ENCODE measurements around the gene CERS1. TPM values are rescaled to one million over a fixed set of nuclear protein-coding genes. Genes with fewer than 3 reads are reported as not detected.

CERS1 gene
- polyA plus RNA-seq, 2 of the 4 experiments (the other 2 are of a cell fraction), result 1.7 to 3.4 TPM

DNA sequence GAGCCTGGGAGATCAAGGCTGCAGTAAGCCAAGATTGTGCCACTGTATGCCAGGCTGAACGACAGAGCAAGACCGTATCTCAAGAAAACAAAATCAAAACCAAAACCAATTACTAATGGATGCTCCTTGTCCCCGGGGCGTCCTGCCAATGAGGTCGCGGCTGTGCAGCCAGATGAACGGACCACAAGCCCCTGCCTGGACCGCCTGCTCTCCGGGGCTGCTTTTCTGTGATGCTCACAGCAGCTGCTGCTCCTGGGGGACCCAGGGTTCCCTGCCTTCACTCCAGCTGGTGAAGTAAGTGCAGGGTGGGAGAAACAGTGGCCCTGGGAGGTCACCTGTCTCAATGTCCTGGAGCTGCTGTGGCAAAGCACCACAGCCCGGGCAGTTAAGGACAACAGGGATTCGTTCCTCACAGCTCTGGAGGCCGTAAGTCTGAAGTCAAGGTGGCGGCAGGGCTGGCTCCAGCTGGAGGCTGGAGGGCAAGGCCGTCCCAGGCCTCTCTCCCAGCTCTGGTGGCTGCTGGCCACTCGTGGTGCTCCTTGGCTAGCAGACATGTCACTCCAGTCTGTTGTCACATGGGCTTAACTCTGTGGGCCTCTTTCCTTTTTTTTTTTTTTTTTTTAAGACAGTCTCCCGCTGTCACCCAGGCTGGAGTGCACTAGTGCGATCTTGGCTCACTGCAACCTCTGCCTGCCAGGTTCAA lies 13.1 kb upstream of the CERS1 start:
- ATAC-seq (no peak), FAIRE-seq (no peak), DNase-seq (ENCODE audit: low read depth in 1 of 2, low spot score in 1 of 2) (no peak)
- H3K4me2 ChIP-seq, result no peak overlapping the region
- H3K4me1 ChIP-seq, result no peaks in the 10 kb centered on the region
- POLR2A ChIA-PET, result interaction anchor here (0.5 kb wide), 1 partner anchor 8 kb away, joined by 3 read pairs; no protein-coding TSS in a partner anchor
- H3K4me3 ChIP-seq, result no peak overlapping the region
- H3K27ac ChIP-seq, result no peak overlapping the region
- CTCF ChIA-PET, result interaction anchor here (0.7 to 2.8 kb wide), 4 partner anchors 10 to 78 kb away, joined by 3 to 9 read pairs (median 3); partner anchors contain the start of genes CERS1 and COPE
- TF ChIP-seq NR3C1 (IDR thresholded peaks at IDR 0.05), result no peak
- TF ChIP-seq BHLHE40 (IDR thresholded peaks at IDR 0.05; ENCODE audit: low read depth, low read length), result no peak
- TF ChIP-seq USF2 (IDR thresholded peaks at IDR 0.05), result no peak
- no peak for TF ChIP-seq HDAC2 (IDR thresholded peaks at IDR 0.05)
- TF ChIP-seq FOSL2 (IDR thresholded peaks at IDR 0.05), result no peak
- TF ChIP-seq FOSL2 (CRISPR knock-in tag; IDR thresholded peaks at IDR 0.05), result no peak
- TF ChIP-seq SMC3 (IDR thresholded peaks at IDR 0.05), result no peak
- TF ChIP-seq HOXB13 (CRISPR knock-in tag; IDR thresholded peaks at IDR 0.05; ENCODE audit: low read depth), result no peak
- TF ChIP-seq MAZ (IDR thresholded peaks at IDR 0.05; ENCODE audit: borderline replicate concordance, low read depth, low read length), result no peak
- no peak for TF ChIP-seq BCL3 (IDR thresholded peaks at IDR 0.05)
- TF ChIP-seq, protein P1, sequence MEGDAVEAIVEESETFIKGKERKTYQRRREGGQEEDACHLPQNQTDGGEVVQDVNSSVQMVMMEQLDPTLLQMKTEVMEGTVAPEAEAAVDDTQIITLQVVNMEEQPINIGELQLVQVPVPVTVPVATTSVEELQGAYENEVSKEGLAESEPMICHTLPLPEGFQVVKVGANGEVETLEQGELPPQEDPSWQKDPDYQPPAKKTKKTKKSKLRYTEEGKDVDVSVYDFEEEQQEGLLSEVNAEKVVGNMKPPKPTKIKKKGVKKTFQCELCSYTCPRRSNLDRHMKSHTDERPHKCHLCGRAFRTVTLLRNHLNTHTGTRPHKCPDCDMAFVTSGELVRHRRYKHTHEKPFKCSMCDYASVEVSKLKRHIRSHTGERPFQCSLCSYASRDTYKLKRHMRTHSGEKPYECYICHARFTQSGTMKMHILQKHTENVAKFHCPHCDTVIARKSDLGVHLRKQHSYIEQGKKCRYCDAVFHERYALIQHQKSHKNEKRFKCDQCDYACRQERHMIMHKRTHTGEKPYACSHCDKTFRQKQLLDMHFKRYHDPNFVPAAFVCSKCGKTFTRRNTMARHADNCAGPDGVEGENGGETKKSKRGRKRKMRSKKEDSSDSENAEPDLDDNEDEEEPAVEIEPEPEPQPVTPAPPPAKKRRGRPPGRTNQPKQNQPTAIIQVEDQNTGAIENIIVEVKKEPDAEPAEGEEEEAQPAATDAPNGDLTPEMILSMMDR (IDR thresholded peaks at IDR 0.05), result no peak
- TF ChIP-seq, protein P2, sequence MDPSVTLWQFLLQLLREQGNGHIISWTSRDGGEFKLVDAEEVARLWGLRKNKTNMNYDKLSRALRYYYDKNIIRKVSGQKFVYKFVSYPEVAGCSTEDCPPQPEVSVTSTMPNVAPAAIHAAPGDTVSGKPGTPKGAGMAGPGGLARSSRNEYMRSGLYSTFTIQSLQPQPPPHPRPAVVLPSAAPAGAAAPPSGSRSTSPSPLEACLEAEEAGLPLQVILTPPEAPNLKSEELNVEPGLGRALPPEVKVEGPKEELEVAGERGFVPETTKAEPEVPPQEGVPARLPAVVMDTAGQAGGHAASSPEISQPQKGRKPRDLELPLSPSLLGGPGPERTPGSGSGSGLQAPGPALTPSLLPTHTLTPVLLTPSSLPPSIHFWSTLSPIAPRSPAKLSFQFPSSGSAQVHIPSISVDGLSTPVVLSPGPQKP (IDR thresholded peaks at IDR 0.05; ENCODE audit: low read depth, low read length), result no peak
- 89% methylated on average over 14 of the region's 17 CpGs for WGBS (ENCODE audit: missing lambda C conversion rate)
- H3K9me3 ChIP-seq, result no peaks in the 10 kb centered on the region

- 92% methylated on average over 14 of the region's 36 CpGs for WGBS (ENCODE audit: missing lambda C conversion rate)
Observed at GRCh38 chr19:18906605-18907519, 10.9 kb upstream of the CERS1 start.

More at GRCh38 chr19:18906605-18907519, 10.9 kb upstream of the CERS1 start:
- Histone ChIP-seq H3K9me3 (no peaks in the 10 kb centered on the region), H3K27ac (no peak overlapping the region), H3K4me3 (no peak overlapping the region), H3K4me1 (no peaks in the 10 kb centered on the region), H3K4me2 (no peak overlapping the region)
- ATAC-seq (no peak), DNase-seq (ENCODE audit: low read depth in 1 of 2, low spot score in 1 of 2) (no peak), FAIRE-seq (no peak)
- ChIA-PET CTCF (interaction anchor here (0.9 to 1.9 kb wide), 3 partner anchors 12 to 14 kb away, joined by 3 to 13 read pairs (median 4); partner anchors contain the start of gene CERS1), POLR2A (no interaction called here)
- TF ChIP-seq ZSCAN20 (CRISPR knock-in tag; IDR thresholded peaks at IDR 0.05) (no peak), SMC3 (IDR thresholded peaks at IDR 0.05) (no peak), RARB (CRISPR knock-in tag; IDR thresholded peaks at IDR 0.05) (no peak), CEBPB (IDR thresholded peaks at IDR 0.05) (no peak), MAFK (IDR thresholded peaks at IDR 0.05; ENCODE audit: partially characterized antibody) (no peak), RNF2 (IDR thresholded peaks at IDR 0.05; ENCODE audit: borderline replicate concordance, low read depth) (no peak)
- TF ChIP-seq, protein P1 (IDR thresholded peaks at IDR 0.05), result no peak
